HG03135 (cell line): Measurements from ENCODE around the gene CRELD2.
A peak's percentile ranks its signal among the peaks of the same experiment; 100 is the strongest.

Experiments
- ATAC-seq: cut with Tn5 transposase; IDR thresholded peaks from one replicate; pipeline ENCODE4 v1.9.1; 2021; ENCODE audit warnings: mild to moderate bottlenecking, moderate library complexity; ENCODE audit not compliant: unreplicated experiment

Gene CRELD2

GRCh38 chr22:49928555-49929210 is 10.2 kb downstream of the CRELD2 start:
- ATAC-seq = no peak

GRCh38 chr22:49929211-49929979 is 11.0 kb downstream of the CRELD2 start:
- ATAC-seq = no peak

- no peak for ATAC-seq
These were observed 11.7 kb downstream of the CRELD2 start for GRCh38 chr22:49929994-49930575.

GRCh38 chr22:49930596-49931412 is 12.4 kb downstream of the CRELD2 start:
- ATAC-seq = no peak

- ATAC-seq = no peak
These were observed 15.1 kb downstream of the CRELD2 start for GRCh38 chr22:49933236-49934159.

GRCh38 chr22:49934160-49934890 is 15.9 kb downstream of the CRELD2 start:
- ATAC-seq = no peak

- no peak for ATAC-seq
These were observed 16.6 kb downstream of the CRELD2 start for GRCh38 chr22:49934891-49935557.

- ATAC-seq = no peak
These were observed 17.1 kb downstream of the CRELD2 start for GRCh38 chr22:49935561-49935960.

- ATAC-seq = peak; percentile 63
These were observed 17.9 kb downstream of the CRELD2 start for GRCh38 chr22:49936018-49936972.

GRCh38 chr22:49936973-49937757 is 18.7 kb downstream of the CRELD2 start:
- no peak for ATAC-seq

GRCh38 chr22:49937758-49938564 is 19.5 kb downstream of the CRELD2 start:
- no peak for ATAC-seq

GRCh38 chr22:49938565-49939136 is 20.2 kb downstream of the CRELD2 start:
- no peak for ATAC-seq

- ATAC-seq = no peak
These were observed 23.3 kb downstream of the CRELD2 start for GRCh38 chr22:49941507-49942316.

- ATAC-seq = no peak
These were observed 24.4 kb downstream of the CRELD2 start for GRCh38 chr22:49942565-49943404.
